Activated T-helper 1 cell treated with anti-CD3 and anti-CD28 coated beads, Interleukin-2, amount 50 U/mL, for 16 hours (primary cell): ENCODE data around the gene EFNA4.

Experiments used
- DNase-seq, 2 donors: peaks; one replicate each; pipeline ENCODE4 v3.0.0-alpha.2; 2020; ENCODE audit warnings: low read depth in 1 of 2, low spot score in 1 of 2

The EFNA4 gene

GRCh38 chr1:155072531-155073289, 9.2 kb downstream of the EFNA4 start:
- no peak for DNase-seq

- DNase-seq: no peak
Observed at GRCh38 chr1:155073377-155074242, 10.1 kb downstream of the EFNA4 start.

GRCh38 chr1:155075535-155075934, 12.0 kb downstream of the EFNA4 start:
- no peak for DNase-seq

DNA sequence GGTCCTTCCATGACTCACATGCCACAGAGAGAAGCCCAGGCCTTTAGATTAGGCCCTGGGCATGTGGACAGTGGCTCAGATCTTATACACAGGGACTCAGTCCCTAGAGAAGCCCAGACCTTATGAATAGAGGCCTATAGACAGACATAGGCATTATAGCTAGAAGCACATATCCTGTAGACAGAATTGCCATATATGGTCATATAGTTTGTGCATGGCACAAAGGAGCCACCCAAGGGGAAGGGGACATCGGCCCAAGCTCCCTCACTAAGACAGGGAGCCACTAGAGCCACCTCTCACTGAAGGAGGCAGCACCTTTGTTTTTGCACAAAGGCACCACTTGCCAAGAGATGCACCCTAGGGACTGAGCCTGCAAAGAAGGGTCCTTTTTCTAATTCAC, 12.8 kb downstream of the EFNA4 start:
- DNase-seq: no peak

DNA sequence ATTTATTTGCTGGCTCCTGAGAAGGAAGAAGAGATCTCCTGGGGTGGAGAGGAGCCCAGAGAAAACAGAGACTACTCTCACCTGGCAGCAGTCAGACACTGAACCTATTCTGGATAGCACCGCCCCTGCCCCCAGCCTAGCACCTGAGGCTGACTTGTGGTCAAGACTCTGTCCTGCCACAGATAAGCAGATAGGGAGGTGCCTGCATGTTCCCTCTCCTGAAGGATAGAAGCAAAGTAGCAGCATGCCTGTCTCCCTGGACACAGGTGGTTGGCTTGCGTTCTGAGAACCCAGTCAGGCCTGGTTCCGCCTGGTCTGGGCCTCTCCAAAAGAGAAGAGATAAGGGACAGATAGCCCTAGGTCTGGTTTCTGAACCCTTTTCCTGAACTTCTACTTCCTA, 13.8 kb downstream of the EFNA4 start:
- no peak for DNase-seq

GRCh38 chr1:155077758-155078445, 14.4 kb downstream of the EFNA4 start:
- DNase-seq: no peak

DNA sequence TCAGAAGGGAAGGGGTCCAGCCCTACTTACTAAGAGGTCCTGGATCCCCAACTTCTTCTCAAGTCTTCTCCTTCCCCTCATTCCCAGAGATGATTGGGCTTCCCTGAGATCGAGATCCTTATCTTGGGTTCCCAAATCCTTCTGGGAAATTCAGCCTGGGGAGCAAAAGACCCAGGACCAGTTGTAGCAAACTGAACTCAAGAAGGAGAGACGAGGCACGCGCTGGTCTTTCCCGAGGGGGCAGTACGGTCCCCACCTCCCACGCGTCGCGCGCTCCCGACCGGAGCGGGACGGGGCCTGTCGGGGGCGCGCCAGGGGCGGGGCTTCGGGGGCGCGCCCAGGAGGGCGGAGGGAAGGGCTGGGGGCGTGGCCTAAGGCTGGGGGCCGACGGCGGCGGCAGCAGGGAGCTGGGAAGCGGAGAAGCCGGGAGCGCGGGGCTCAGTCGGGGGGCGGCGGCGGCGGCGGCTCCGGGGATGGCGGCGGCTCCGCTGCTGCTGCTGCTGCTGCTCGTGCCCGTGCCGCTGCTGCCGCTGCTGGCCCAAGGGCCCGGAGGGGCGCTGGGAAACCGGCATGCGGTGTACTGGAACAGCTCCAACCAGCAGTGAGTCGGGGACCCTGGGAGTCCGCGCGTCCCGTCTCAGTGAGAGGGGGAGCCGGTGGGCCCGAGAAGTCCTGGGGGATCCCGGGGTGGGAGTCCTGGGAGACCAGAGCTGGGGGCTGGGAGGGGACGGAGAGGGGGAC, 15.1 kb downstream of the EFNA4 start, which contains the start of gene EFNA3:
Gene EFNA3 (plus strand): TSS at position 369 of the 741 bp plus-strand sequence. CDS start 105 bp downstream, at position 474.
- DNase-seq: peak in 1 of 2 donors; percentile 51

- DNase-seq: no peak
Observed at GRCh38 chr1:155079210-155079486, 15.6 kb downstream of the EFNA4 start.

GRCh38 chr1:155079487-155080311, 16.2 kb downstream of the EFNA4 start:
- no peak for DNase-seq

- no peak for DNase-seq
Observed at GRCh38 chr1:155080312-155081228, 17.0 kb downstream of the EFNA4 start.

GRCh38 chr1:155081472-155082300, 18.1 kb downstream of the EFNA4 start:
- DNase-seq: no peak

DNA sequence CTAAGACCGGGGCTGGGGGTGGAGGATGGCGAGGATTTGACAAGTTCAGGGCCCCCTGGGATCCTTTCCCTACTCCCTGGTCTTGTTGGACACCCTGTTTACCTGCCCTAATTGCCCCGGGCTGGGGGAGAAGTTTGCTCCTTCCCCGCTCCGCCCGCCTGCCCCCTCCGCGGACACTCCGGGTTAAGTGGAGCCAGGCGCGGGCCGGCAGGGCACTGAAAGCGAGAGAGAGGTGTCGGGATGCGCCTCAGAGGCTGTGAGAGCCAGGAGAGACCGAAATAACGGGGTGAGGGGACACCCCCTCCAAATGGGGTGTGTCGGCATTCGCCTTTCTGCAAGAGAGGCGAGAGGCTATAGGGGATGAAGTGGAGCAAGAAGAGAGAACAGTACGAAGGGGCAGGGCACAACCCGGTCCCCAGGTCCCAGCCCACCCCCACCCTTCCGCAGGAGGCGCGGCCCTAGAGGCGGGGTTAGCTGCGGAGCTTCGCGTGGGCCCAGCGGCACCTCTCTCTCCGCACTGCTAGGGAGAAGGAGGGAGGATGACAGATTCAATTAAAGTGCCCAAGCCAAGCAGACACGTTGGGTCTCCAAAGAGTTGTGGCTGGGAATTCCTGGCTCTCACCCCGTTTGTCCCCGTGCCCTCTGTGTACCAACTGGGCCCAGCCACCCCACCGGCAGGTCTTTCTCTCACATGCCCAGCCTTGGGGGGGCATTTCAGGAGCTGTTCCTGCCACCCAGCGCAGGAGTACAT, 18.9 kb downstream of the EFNA4 start:
- no peak for DNase-seq

DNA sequence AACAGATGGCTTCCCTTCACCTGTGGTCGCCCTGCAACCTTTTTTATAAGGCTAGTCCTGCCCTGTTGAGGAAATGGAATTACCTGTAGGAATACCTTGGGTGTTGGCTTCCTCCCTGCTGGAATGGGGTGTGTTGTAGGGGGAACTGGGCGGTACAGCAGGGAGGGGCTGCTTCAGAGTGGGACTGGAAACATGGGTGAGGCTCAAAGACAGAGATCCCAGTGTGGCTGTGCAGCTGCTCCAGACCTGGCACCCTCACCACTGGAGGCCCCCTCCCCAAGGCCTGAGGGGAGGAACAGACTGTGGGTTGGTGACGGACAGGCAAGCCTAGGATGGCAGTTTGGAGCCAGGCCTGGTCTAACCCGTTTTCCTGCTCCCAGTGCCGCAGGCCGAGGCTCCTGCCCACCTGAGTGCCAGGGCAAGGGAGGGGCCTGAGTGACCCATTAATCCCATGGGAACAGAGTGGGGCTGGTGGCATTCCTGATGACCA, 19.6 kb downstream of the EFNA4 start:
- DNase-seq: no peak

GRCh38 chr1:155083865-155084721, 20.6 kb downstream of the EFNA4 start:
- DNase-seq: no peak

DNA sequence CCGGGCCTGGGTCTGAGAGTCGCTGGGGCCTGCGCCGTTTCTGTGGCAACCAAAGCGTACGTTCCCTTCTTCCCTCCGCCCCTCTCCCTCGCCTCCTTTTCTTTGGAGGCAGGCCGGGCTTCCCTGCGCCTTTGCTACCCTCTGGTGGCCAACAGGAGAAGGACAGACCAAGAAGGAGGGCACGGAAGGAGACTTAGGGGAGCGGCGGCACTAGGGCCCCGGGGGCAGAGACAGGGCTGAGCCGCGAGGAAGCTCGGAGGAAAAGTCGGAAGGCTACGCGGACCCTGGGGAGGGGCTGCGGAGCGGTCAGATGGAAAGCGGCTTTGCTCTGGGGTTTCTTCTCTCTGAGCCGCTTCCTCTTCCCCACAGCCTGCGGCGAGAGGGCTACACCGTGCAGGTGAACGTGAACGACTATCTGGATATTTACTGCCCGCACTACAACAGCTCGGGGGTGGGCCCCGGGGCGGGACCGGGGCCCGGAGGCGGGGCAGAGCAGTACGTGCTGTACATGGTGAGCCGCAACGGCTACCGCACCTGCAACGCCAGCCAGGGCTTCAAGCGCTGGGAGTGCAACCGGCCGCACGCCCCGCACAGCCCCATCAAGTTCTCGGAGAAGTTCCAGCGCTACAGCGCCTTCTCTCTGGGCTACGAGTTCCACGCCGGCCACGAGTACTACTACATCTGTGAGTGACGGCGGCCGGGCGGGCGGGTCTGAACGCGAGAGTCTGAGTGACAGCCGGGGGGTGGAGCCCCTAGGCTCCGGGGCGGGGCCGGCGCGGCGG, 21.4 kb downstream of the EFNA4 start:
- DNase-seq: peak; percentile 82 to 87
